Hepatocyte (in vitro differentiated cells): ENCODE data around the gene MID2. TPM values are rescaled to one million over a fixed set of nuclear protein-coding genes. Genes with fewer than 3 reads are reported as not detected.

ENCODE experiments used
- DNase-seq: peaks from one replicate; pipeline ENCODE4 v3.0.0-alpha.2; 2016; ENCODE audit warnings: low spot score
- H2AFZ ChIP-seq: fragments of 200-600 bp; sonication (generic); 2 replicates; pipeline ENCODE4 v1.6.0; 2016; ENCODE audit warnings: antibody characterized with exemption, mild to moderate bottlenecking
- H3K27ac ChIP-seq: fragments of 200-600 bp; sonication (generic); 2 replicates; pipeline ENCODE4 v1.5.1; 2016; ENCODE audit warnings: mild to moderate bottlenecking
- H3K27me3 ChIP-seq: fragments of 200-600 bp; sonication (generic); 2 replicates; pipeline ENCODE4 v1.6.1; 2016
- H3K36me3 ChIP-seq: fragments of 200-600 bp; sonication (generic); replicated peaks from 2 replicates; pipeline ENCODE4 v1.5.1; 2016; ENCODE audit warnings: low read depth; ENCODE audit not compliant: insufficient read depth
- H3K4me1 ChIP-seq: fragments of 200-600 bp; sonication (generic); 2 replicates; pipeline ENCODE4 v1.5.1; 2016; ENCODE audit warnings: mild to moderate bottlenecking, moderate library complexity; ENCODE audit not compliant: insufficient read depth
- H3K4me2 ChIP-seq: fragments of 200-600 bp; sonication (generic); 2 replicates; pipeline ENCODE4 v1.6.0; 2016
- H3K4me3 ChIP-seq: fragments of 200-600 bp; sonication (generic); 2 replicates; pipeline ENCODE4 v1.5.1; 2016; ENCODE audit warnings: mild to moderate bottlenecking
- H3K79me2 ChIP-seq: fragments of 200-600 bp; sonication (generic); 2 replicates; pipeline ENCODE4 v1.6.0; 2017; ENCODE audit warnings: mild to moderate bottlenecking
- H3K9me2 ChIP-seq: fragments of 200-600 bp; sonication (generic); replicated peaks from 2 replicates; pipeline ENCODE4 v1.6.0; 2017; ENCODE audit warnings: mild to moderate bottlenecking; ENCODE audit not compliant: insufficient read depth
- H3K9me3 ChIP-seq: fragments of 200-600 bp; sonication (generic); 2 replicates; pipeline ENCODE4 v1.5.1; 2016; ENCODE audit warnings: low read depth, mild to moderate bottlenecking
- H4K20me1 ChIP-seq: fragments of 200-600 bp; sonication (generic); 2 replicates; pipeline ENCODE4 v1.6.0; 2016; ENCODE audit warnings: mild to moderate bottlenecking; ENCODE audit not compliant: insufficient read depth, poor library complexity, severe bottlenecking
- CTCF ChIP-seq: fragments of 200-600 bp; sonication (generic); IDR thresholded peaks from 2 replicates; pipeline ENCODE4 v1.5.1; 2016; ENCODE audit warnings: antibody characterized with exemption, mild to moderate bottlenecking; ENCODE audit not compliant: poor library complexity
- EZH2 ChIP-seq: fragments of 200-600 bp; sonication (generic); IDR thresholded peaks from 2 replicates; pipeline ENCODE4 v1.6.1; 2016; ENCODE audit warnings: antibody characterized with exemption, mild to moderate bottlenecking, borderline replicate concordance
- EZH2phosphoT487 ChIP-seq: fragments of 200-600 bp; sonication (generic); IDR thresholded peaks from one replicate; pipeline ENCODE4 v1.6.1; 2018; ENCODE audit warnings: antibody characterized with exemption, mild to moderate bottlenecking, low read depth, moderate library complexity; ENCODE audit not compliant: unreplicated experiment, severe bottlenecking
- WGBS: methylation state at CpG from one replicate; pipeline ENCODE4 v1.1.6; 2016; ENCODE audit warnings: low lambda C conversion rate; ENCODE audit errors: missing lambda C conversion rate; 5-methylcytosine and 5-hydroxymethylcytosine counted together
- polyA plus RNA-seq: library from polyadenylated mRNA; unstranded; fragments of >200 nt; fragmentation: Nextera tagmentation; extraction: Ambion mirVana; gene quantifications from 2 replicates; pipeline ENCODE4 v1.2.1, GENCODE V29; 2016
- total RNA-seq: library from RNA; depleted of rRNA; stranded (reverse); fragments of >200 nt; gene quantifications from 2 replicates; pipeline ENCODE4 v1.2.3, GENCODE V29; 2014

The MID2 gene
- total and polyA plus RNA-seq, 2 experiments from 2014 or later = 4.4 to 17.6 TPM

DNA sequence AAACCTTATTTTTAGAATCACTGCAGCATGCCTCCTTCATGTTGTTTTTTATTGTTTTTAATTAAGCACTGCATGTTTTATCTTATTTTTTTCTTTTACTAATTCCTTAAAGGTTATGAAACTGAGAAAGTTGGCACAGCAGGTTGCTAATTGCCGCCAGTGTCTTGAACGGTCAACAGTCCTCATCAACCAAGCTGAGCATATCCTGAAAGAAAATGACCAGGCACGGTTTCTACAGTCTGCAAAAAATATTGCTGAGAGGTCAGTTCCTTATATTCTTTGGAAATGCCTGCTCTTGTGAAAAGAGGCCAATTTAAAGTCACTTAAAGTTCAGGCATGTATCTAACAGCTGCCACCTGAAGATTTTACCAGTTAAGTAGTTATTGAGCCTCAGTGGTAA, 79.7 kb downstream of the MID2 start:
- Histone ChIP-seq H3K4me1 (no peaks in the 10 kb centered on the region), H2AFZ (no peak overlapping the region), H3K4me3 (no peak overlapping the region), H3K36me3 (no peaks in the 10 kb centered on the region), H3K4me2 (no peak overlapping the region), H3K9me3 (no peaks in the 10 kb centered on the region), H3K27me3 (no peaks in the 10 kb centered on the region), H3K9me2 (no peaks in the 10 kb centered on the region), H4K20me1 (no peaks in the 10 kb centered on the region), H3K79me2 (no peaks in the 10 kb centered on the region), H3K27ac (no peak overlapping the region)
- no peak for DNase-seq
- WGBS = 83% methylated on average over 3 of the region's 3 CpGs
- TF ChIP-seq EZH2phosphoT487 (no peak), CTCF (no peak), EZH2 (no peak)

DNA sequence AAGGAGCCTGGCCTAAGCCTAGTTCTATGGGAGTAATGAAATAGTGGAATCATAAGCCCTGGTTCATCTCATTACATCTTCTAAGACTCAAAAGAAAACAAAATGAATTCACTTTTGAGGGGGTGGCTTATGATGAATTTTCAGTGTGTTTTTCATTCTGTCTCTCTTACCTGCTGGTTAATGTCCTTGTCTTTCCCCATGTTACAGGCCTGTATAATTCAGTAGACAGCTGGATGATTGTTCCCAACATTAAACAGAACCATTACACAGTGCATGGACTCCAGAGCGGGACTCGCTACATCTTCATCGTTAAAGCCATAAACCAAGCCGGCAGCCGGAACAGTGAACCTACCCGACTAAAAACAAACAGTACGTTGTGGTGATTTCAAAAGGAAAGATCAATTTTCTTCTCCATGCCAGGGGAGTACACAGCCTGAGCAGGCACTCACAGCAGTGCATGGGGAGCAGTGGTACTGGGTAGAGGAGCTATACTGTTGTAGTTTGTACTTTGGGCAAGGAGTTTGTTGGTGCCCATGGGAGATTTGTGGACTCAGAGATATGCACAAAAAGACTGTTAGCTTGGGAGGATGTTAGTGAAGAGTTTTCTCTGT, 98.6 kb downstream of the MID2 start:
- Histone ChIP-seq H2AFZ (no peak overlapping the region), H3K27me3 (no peaks in the 10 kb centered on the region), H3K4me1 (no peaks in the 10 kb centered on the region), H3K27ac (no peak overlapping the region), H4K20me1 (no peaks in the 10 kb centered on the region), H3K4me2 (no peak overlapping the region), H3K9me2 (no peaks in the 10 kb centered on the region), H3K9me3 (no peaks in the 10 kb centered on the region), H3K79me2 (no peaks in the 10 kb centered on the region), H3K36me3 (no peaks in the 10 kb centered on the region), H3K4me3 (no peak overlapping the region)
- 88% methylated on average over 7 of the region's 7 CpGs for WGBS
- no peak for TF ChIP-seq CTCF
- TF ChIP-seq EZH2 = no peak
- no peak for TF ChIP-seq EZH2phosphoT487
- DNase-seq = no peak

DNA sequence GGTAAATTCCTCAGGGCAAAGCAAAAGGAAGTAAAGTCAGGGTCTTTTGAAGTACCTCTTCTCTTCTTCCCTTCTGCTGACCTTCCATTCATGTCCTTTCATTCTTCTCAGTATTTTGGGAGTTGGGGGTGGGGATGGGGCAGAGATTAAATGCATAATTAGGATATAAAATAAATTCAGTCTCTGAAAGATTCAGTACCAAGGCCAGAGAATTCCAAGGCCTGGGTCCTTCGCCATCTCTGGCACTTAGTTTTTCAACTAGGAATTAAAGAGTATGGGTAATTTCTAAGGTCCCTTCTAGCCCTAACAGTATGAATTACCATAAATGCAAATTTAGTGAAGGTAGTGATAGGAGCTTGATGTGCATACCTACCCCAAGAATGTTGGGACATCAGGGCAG, 108.6 kb downstream of the MID2 start:
- no peaks in the 10 kb centered on the region for H4K20me1 ChIP-seq
- H3K4me1 ChIP-seq = no peaks in the 10 kb centered on the region
- WGBS = 93% methylated on average over 1 of the region's 1 CpG
- no peak overlapping the region for H3K4me2 ChIP-seq
- H3K9me3 ChIP-seq = no peaks in the 10 kb centered on the region
- DNase-seq = no peak
- no peak overlapping the region for H3K27ac ChIP-seq
- TF ChIP-seq CTCF (no peak), EZH2 (no peak), EZH2phosphoT487 (no peak)
- H3K4me3 ChIP-seq = no peak overlapping the region
- H3K36me3 ChIP-seq = no peaks in the 10 kb centered on the region
- no peaks in the 10 kb centered on the region for H3K79me2 ChIP-seq
- no peak overlapping the region for H2AFZ ChIP-seq
- no peaks in the 10 kb centered on the region for H3K9me2 ChIP-seq
- H3K27me3 ChIP-seq = no peaks in the 10 kb centered on the region

GRCh38 chrX:107935200-107935599, 109.5 kb downstream of the MID2 start:
- H3K36me3 ChIP-seq = no peaks in the 10 kb centered on the region
- DNase-seq = no peak
- no peaks in the 10 kb centered on the region for H3K9me2 ChIP-seq
- no peak overlapping the region for H3K27ac ChIP-seq
- H2AFZ ChIP-seq = no peak overlapping the region
- no peaks in the 10 kb centered on the region for H3K4me1 ChIP-seq
- TF ChIP-seq EZH2 = no peak
- TF ChIP-seq EZH2phosphoT487 = no peak
- no peak for TF ChIP-seq CTCF
- no peaks in the 10 kb centered on the region for H4K20me1 ChIP-seq
- 79% methylated on average over 7 of the region's 7 CpGs for WGBS
- H3K79me2 ChIP-seq = no peaks in the 10 kb centered on the region
- no peaks in the 10 kb centered on the region for H3K27me3 ChIP-seq
- H3K4me2 ChIP-seq = peak overlapping the region; percentile 74
- no peaks in the 10 kb centered on the region for H3K9me3 ChIP-seq
- H3K4me3 ChIP-seq = no peak overlapping the region
